ENCODE results near the gene COPA.

GRCh38 chr1:160374306-160375110, 31.5 kb upstream of the COPA start:
- TF ChIP-seq SUZ12 (IDR thresholded peaks at IDR 0.05) (no peak), TARDBP (IDR thresholded peaks at IDR 0.05) (no peak), FOXM1 (IDR thresholded peaks at IDR 0.05; ENCODE audit: borderline replicate concordance) (no peak), L3MBTL2 (conservative IDR thresholded peaks at IDR 0.05) (no peak), LEF1 (IDR thresholded peaks at IDR 0.05; ENCODE audit: borderline replicate concordance) (no peak)

Data from HEK293T (cell line).